Endothelial cell of umbilical vein (primary cell): ENCODE results near the gene RNF217. TPM values are rescaled to one million over a fixed set of nuclear protein-coding genes. Genes with fewer than 3 reads are reported as not detected.

Experiments
- BruUV-seq: library from RNA; stranded (reverse); fragments of 400-500 nt; replicated peaks from 2 replicates; lab custom pipeline; 2021; lab: Mats Ljungman, UMichigan
- CTCF ChIA-PET: fragments of 300-600, 350-600 bp; sonication (Branson Sonifier 250); formaldehyde crosslinking; loops from one replicate; lab custom pipeline; 2021; ENCODE audit warnings: antibody characterized with exemption, inconsistent platforms; lab: Charles Lee
- POLR2A ChIA-PET: fragments of 300-600, 350-600 bp; sonication (Branson Sonifier 250); formaldehyde crosslinking; loops from one replicate; lab custom pipeline; 2021; ENCODE audit warnings: antibody characterized with exemption, inconsistent platforms; lab: Charles Lee
- DNase-seq: peaks from one replicate; pipeline ENCODE4 v3.0.0-alpha.2; 2011; ENCODE audit warnings: low read depth, low spot score
- FAIRE-seq: peaks from 2 replicates; lab custom pipeline; 2011; peaks lifted over from hg19 to GRCh38; lab: Jason Lieb, UNC
- H2AFZ ChIP-seq: 2 replicates; pipeline ENCODE4 v1.6.0; 2012; ENCODE audit warnings: low read depth, low read length, control low read depth, inconsistent platforms
- H3K27ac ChIP-seq: 2 replicates; pipeline ENCODE4 v1.5.1; 2011; ENCODE audit warnings: low read depth, mild to moderate bottlenecking, control low read depth, low read length, moderate library complexity; ENCODE audit not compliant: insufficient read depth
- H3K27me3 ChIP-seq, 2 experiments: 2 replicates each; pipeline versions ENCODE4 v1.6.0 to v1.6.1; 2011; ENCODE audit warnings: low read length in 2 of 2, mixed read lengths in 1 of 2; ENCODE audit not compliant: control insufficient read depth in 2 of 2, insufficient read depth in 2 of 2
- H3K36me3 ChIP-seq, 2 experiments: 2 replicates in 1 of 2; 3 replicates in 1 of 2; pipeline ENCODE4 v1.5.1; 2011; ENCODE audit warnings: low read length in 2 of 2, mild to moderate bottlenecking in 1 of 2, moderate library complexity in 1 of 2; ENCODE audit not compliant: control insufficient read depth in 2 of 2, insufficient read depth in 2 of 2; ENCODE audit errors: extremely low read depth in 1 of 2
- H3K4me1 ChIP-seq: 3 replicates; pipeline ENCODE4 v1.5.1; 2011; ENCODE audit warnings: mild to moderate bottlenecking, low read length; ENCODE audit not compliant: control insufficient read depth, insufficient read depth; ENCODE audit errors: extremely low read depth
- H3K4me2 ChIP-seq: 2 replicates; pipeline ENCODE4 v1.6.1; 2011; ENCODE audit warnings: low read length, control low read depth, mixed read lengths; ENCODE audit not compliant: insufficient read depth
- H3K4me3 ChIP-seq, 3 experiments: fragments of 200-600 bp in 1 of 3; sonication (generic), shearing (Covaris generic) in 1 of 3; replicated peaks in 1 of 3; 2 replicates each; pipeline ENCODE4 v1.5.1; 2011 to 2016; ENCODE audit warnings: control low read depth in 3 of 3, low read length in 3 of 3, mild to moderate bottlenecking in 2 of 3, inconsistent platforms in 1 of 3, low read depth in 1 of 3, moderate library complexity in 1 of 3; ENCODE audit not compliant: insufficient read depth in 1 of 3
- H3K79me2 ChIP-seq: 2 replicates; pipeline ENCODE4 v1.6.0; 2012; ENCODE audit warnings: low read length, inconsistent platforms; ENCODE audit not compliant: control insufficient read depth, insufficient read depth
- H3K9ac ChIP-seq: replicated peaks from 2 replicates; pipeline ENCODE3; 2011; ENCODE audit warnings: low read length, control low read depth; ENCODE audit not compliant: insufficient read depth; ENCODE audit errors: extremely low read depth
- H3K9me1 ChIP-seq: replicated peaks from 3 replicates; pipeline ENCODE4 v1.6.0; 2011; ENCODE audit warnings: mild to moderate bottlenecking, low read length; ENCODE audit not compliant: control insufficient read depth, insufficient read depth; ENCODE audit errors: extremely low read depth
- H3K9me3 ChIP-seq: replicated peaks from 2 replicates; pipeline ENCODE4 v1.5.1; 2012; ENCODE audit warnings: low read length, inconsistent platforms; ENCODE audit not compliant: control insufficient read depth, insufficient read depth
- H4K20me1 ChIP-seq: replicated peaks from 2 replicates; pipeline ENCODE3; 2011; ENCODE audit warnings: mild to moderate bottlenecking, low read length; ENCODE audit not compliant: control insufficient read depth, insufficient read depth; ENCODE audit errors: extremely low read depth
- EZH2 ChIP-seq: IDR thresholded peaks from 2 replicates; pipeline ENCODE4 v1.6.1; 2012; ENCODE audit warnings: borderline replicate concordance, low read depth, mild to moderate bottlenecking, moderate library complexity, low read length, inconsistent platforms; ENCODE audit not compliant: severe bottlenecking
- FOS ChIP-seq: IDR thresholded peaks from 2 replicates; pipeline ENCODE4 v1.6.1; 2011; ENCODE audit warnings: mild to moderate bottlenecking, low read length, moderate library complexity, borderline replicate concordance; ENCODE audit not compliant: insufficient read depth
- GATA2 ChIP-seq: IDR thresholded peaks from 2 replicates; pipeline ENCODE4 v1.7.0; 2011; ENCODE audit warnings: low read depth, mild to moderate bottlenecking, moderate library complexity, mixed read lengths, low read length; ENCODE audit not compliant: insufficient read length, insufficient read depth
- JUN ChIP-seq: IDR thresholded peaks from 2 replicates; pipeline ENCODE4 v1.6.1; 2011; ENCODE audit warnings: borderline replicate concordance, low read depth; ENCODE audit not compliant: insufficient read length, insufficient read depth
- MYC ChIP-seq: IDR thresholded peaks from one replicate; pipeline ENCODE4 v1.6.1; 2011; ENCODE audit warnings: mild to moderate bottlenecking, low read depth, low read length
- POLR2A ChIP-seq: IDR thresholded peaks from 2 replicates; pipeline ENCODE4 v1.6.1; 2012; ENCODE audit warnings: low read depth, mild to moderate bottlenecking, control low read depth, low read length
- POLR2AphosphoS5 ChIP-seq: IDR thresholded peaks from 2 replicates; pipeline ENCODE4 v1.6.1; 2012; ENCODE audit warnings: low read depth, mild to moderate bottlenecking, control low read depth, low read length, moderate library complexity; ENCODE audit not compliant: insufficient read depth
- dilution Hi-C: fragments of 300-500 bp; cut with MboI; formaldehyde crosslinking; loops from one replicate; pipeline ENCODE4 v1.15.0; 2019; ENCODE audit warnings: low sequenced_read_pairs; ENCODE audit not compliant: extremely low pct_ligation_motif_present
- intact Hi-C: fragments of 100-400 bp; cut with micrococcal nuclease; formaldehyde crosslinking; loops from one replicate; pipeline ENCODE4 v1.10.0; 2022
- polyA plus RNA-seq, 4 experiments: library from polyadenylated mRNA; depleted of rRNA in 3 of 4; stranded (reverse) in 3 of 4; unstranded in 1 of 4; fragments of >200 nt; gene quantifications; 2 replicates each; pipeline versions ENCODE4 v1.2.1 to v1.2.3, GENCODE V29; 2011 to 2012; ENCODE audit warnings: missing spikeins in 1 of 4
- total RNA-seq: library from RNA; stranded (reverse); gene quantifications from 2 replicates; pipeline ENCODE4 v1.2.3, GENCODE V29; 2021
- TF ChIP-seq, protein P1 (sequence below), 2 donors: IDR thresholded peaks; 1 replicate in 1 of 2; 2 replicates in 1 of 2; pipeline ENCODE4 v1.5.1; 2011; ENCODE audit warnings: low read length in 2 of 2, mild to moderate bottlenecking in 2 of 2, moderate library complexity in 2 of 2, control low read depth in 1 of 2, inconsistent platforms in 1 of 2, low read depth in 1 of 2; ENCODE audit not compliant: insufficient read depth in 1 of 2; ENCODE audit errors: extremely low read depth in 1 of 2
- TF ChIP-seq, protein P2 (sequence below): IDR thresholded peaks from 2 replicates; pipeline ENCODE4 v1.6.1; 2011; ENCODE audit not compliant: insufficient read depth, insufficient read length

The RNF217 gene
- total and polyA plus RNA-seq, 2 donors (not counting 3 experiments of a cell fraction or from before 2014, with no cell fraction given) = 8.8 to 32.5 TPM

DNA sequence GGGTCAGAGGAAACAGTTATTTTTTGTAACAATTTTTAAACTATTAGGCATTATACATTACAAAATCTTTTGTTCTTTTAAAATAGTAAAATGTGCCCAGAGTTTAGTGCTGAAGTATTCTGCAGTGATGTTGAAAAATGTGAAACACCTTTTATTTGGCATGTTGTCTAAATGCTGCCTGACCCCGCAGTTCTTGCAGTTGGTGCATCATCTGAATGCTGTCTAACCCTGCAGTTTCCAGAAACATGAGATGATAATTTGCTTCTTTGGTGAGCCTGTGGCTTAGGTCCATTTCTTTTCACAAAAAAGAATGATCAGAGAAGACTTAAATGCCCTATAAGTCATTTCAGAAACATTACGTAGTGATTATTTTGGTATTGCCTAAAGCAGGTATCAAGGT is 82.4 kb downstream of the RNF217 start:
- Histone ChIP-seq H3K9ac (no peak overlapping the region), H3K4me3 (no peak overlapping the region), H3K4me1 (peaks cover 9% of the 10 kb centered on the region), H3K36me3 (peaks cover 0 to 2% of the 10 kb centered on the region in 2 experiments), H3K79me2 (peaks cover 10% of the 10 kb centered on the region), H3K9me3 (no peaks in the 10 kb centered on the region), H3K9me1 (no peaks in the 10 kb centered on the region), H2AFZ (no peak overlapping the region), H3K27me3 (no peaks in the 10 kb centered on the region), H3K4me2 (no peak overlapping the region), H3K27ac (no peak overlapping the region), H4K20me1 (no peaks in the 10 kb centered on the region)
- TF ChIP-seq POLR2AphosphoS5 (no peak), JUN (no peak), EZH2 (no peak), POLR2A (no peak), GATA2 (no peak), FOS (no peak), MYC (no peak)
- TF ChIP-seq, protein P1, sequence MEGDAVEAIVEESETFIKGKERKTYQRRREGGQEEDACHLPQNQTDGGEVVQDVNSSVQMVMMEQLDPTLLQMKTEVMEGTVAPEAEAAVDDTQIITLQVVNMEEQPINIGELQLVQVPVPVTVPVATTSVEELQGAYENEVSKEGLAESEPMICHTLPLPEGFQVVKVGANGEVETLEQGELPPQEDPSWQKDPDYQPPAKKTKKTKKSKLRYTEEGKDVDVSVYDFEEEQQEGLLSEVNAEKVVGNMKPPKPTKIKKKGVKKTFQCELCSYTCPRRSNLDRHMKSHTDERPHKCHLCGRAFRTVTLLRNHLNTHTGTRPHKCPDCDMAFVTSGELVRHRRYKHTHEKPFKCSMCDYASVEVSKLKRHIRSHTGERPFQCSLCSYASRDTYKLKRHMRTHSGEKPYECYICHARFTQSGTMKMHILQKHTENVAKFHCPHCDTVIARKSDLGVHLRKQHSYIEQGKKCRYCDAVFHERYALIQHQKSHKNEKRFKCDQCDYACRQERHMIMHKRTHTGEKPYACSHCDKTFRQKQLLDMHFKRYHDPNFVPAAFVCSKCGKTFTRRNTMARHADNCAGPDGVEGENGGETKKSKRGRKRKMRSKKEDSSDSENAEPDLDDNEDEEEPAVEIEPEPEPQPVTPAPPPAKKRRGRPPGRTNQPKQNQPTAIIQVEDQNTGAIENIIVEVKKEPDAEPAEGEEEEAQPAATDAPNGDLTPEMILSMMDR (IDR thresholded peaks at IDR 0.05; ENCODE audit: extremely low read depth in 1 of 2, insufficient read depth in 1 of 2, low read depth in 1 of 2, low read length in 2 of 2) = no peak
- TF ChIP-seq, protein P2, sequence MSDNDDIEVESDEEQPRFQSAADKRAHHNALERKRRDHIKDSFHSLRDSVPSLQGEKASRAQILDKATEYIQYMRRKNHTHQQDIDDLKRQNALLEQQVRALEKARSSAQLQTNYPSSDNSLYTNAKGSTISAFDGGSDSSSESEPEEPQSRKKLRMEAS = no peak
- BruUV-seq = no TSS peak
- intact Hi-C loops (no loop called here), dilution Hi-C loops (no loop called here)
- DNase-seq (no peak), FAIRE-seq (no peak)
- POLR2A ChIA-PET = no interaction called here
- CTCF ChIA-PET = no interaction called here
